ENCODE measurements around the gene SPEG.
"Not testable (repeated sequence)": the region's sequence is repeated elsewhere in the genome, so short reads cannot be mapped to it uniquely, and the experiment has no call there.

Gene SPEG

DNA sequence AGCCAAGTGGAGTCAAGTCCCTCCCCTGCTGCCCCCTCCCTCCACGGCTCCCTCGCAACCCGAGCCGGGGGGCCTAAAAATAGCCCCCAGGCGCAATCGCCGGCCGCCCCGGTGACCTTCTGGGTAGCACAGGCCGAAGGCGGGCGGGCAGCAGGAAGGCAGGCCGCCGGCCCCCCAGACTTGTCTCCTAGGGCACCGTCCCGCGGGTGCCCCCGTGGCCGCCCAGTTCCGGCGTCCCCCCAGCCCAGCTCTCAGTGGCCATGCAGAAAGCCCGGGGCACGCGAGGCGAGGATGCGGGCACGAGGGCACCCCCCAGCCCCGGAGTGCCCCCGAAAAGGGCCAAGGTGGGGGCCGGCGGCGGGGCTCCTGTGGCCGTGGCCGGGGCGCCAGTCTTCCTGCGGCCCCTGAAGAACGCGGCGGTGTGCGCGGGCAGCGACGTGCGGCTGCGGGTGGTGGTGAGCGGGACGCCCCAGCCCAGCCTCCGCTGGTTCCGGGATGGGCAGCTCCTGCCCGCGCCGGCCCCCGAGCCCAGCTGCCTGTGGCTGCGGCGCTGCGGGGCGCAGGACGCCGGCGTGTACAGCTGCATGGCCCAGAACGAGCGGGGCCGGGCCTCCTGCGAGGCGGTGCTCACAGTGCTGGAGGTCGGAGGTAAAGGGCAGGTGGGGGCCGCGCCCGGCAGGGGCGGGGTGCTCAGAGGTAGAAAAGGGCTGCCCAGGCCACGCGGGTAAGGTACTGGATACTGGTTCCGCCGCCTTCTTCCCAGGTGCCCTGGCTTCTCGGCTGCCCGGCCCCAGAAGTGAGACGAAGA, at the start of gene SPEG:
Gene SPEG (plus strand): TSS at position 126 of the 808 bp plus-strand sequence. CDS start 135 bp downstream, at position 261.
- peak; percentile 45 for DNase-seq

DNA sequence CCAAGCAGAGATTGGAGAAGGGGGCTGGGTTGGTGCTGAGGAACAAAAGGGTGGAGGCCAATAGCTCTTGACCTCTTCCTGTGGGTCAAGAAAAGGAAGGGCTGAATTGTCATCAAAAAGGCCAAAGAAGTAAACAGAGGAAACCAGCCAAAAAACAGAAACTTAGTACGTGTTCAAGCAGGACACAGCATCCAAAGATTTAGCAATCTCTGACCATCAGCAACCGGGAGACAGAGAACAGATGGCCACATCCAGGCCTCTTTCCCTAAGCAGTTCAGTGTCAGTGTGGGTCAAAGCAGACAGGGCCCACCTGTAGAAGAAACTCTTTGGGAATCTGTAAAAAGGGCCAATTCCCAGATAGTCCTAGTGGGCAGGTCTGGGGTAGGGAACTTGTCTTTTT, 49.8 kb upstream of the SPEG start:
- DNase-seq: no peak

DNA sequence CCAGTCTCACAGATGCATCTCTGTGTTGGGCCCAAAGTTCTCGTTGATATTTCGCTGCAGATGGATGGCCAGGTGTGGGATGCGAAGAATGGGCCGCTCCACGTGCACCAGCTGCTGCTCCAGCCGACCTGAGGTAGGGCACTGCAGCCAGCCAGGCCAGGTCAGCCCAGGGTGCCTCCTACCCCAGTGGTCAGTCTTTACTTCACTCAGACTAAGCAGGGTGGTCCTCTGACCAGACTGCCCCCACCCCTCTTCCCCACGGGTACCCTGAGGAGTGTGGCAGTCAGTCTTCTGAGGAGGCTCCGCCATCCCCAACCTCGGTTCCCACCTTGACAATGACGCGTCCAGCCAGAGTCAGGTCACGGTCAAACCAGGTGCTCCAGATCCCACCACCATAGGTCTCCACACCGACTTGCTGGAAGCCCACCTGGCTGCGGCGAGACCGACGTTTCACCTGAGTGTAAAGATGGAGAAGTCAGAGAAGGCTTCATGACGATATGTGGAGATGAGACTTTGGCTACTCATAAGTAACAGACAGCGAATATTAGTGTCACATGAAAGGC, 48.6 kb upstream of the SPEG start:
- no peak for DNase-seq

DNA sequence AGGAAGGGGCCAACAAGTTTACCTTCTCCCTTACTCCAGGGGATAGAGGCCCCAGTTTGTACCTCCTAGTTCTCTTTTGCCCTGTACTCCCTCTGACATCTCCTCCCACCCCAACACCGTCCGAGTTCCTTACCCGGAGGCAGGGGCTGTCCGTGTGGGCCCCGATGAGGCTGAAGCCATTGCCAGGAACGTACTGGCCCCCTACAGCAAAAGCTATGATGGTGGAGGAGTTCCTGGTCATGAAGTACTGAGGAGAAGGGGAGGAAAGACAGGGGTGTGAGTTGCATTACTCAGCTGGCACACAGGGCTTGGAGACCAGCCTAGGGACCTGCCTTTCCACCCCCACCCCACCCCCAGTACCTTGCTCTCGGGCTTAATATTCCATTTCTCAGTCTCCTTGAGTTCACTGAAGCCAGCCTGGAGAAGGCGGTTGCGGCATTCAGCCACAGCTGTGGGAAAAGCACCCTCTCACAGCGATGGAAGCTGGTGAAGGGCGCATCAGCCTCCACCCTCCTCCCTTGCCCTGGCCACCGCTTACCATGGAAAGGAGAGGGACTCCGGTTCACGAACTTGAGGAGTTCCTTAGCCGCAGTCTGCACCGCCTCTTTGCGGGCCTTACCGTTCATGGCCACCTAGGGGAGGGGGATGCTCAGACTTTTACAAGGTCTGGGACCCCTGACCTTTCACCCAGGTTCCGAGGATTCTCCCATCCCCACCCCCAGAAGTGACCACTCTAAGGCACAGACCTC, 47.9 kb upstream of the SPEG start:
- DNase-seq: no peak

DNA sequence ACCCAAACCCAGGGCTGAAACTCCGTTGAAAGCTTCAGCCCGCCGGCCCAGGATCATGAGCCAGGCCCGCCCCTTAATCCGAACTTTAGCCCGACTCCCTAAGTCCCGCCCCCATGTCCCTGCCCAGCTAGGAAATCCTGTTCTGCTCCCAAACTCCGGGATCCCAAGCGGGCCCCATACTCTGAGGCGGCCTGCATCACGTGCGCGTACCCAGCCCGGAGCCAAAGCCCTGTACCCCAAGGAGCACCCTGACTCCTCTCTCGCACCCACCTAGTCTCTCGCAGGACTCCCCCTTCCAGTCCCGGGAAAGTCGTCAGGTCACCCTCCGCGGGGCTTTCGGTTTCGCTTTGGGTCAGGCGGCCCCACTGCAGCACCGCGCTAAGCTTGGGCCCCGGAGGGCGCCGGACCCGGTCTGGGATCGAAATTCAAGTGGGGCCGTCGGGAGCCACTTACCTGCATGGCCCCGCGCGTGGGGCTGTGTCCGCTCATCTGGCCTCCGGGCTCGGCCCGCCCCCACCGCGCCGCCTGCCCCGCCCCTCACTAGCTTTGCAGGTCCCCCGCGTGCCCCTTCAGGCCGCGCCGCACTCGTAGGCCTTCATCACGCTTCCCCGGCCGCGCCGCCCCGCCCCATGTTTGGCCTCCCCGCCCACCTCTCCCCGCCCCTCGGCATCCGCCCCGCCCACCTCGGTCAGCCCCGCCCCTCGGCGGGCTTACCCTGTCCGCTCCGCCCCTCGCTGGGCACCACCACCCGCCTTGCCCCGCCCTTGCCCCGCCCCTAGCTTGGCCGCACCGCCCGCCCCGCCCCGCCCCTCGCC, 47.1 kb upstream of the SPEG start, which contains the start of gene DNPEP:
Gene DNPEP (minus strand): TSS at position 607 of the 815 bp plus-strand sequence. CDS start 118 bp downstream, at position 489.
- peak; percentile 94 for DNase-seq

DNA sequence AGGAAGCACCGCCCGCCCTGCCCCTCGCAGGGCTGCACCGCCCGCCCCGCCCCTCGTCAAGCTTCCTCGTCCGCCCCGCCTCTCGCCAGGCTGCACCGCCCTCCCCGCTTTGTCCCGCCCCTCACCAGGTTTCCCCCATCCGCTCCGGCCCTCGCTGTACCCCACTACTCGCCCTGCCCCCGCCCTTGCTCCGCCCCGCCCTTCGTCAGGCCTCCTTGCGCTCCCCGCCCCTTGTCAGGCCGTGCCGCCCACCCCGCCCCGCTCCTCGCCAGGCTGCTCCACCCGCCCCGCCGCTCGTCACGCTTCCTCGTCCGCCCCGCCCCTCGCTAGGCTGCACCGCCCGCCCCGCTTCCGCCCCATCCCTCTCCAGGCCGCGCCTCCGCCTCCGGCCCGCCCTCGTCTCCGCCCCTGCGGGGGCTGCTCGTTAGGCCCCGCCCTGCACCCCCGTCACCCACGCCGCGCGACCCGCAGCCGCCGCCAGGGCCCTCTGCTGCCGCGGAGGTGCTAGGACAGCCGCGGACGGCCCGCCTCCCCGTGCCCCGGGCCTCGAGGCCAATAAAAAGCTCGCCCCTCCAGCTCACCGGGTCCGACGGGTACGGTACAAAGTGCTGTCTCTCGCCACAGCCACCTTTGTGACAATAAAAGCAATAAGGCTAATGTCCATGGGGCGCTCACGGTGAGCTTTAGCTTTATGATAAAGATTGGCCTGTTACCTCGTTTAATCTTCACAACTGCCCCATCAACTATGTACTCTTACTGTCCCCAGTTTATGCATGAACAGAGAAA, 46.3 kb upstream of the SPEG start:
- DNase-seq: peak; percentile 96

DNA sequence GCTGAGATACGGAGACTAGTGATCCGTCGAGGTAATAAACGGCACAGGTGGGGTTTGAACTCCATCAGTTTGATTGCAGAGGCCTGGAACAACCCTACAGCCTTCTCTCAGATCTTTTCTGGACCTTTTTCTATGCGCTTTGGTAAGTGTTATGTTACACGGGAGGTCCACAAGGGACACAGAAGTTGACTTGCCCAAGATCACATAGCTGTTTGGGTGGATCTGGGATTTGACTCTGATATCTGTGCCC, 45.8 kb upstream of the SPEG start:
- no peak for DNase-seq

DNA sequence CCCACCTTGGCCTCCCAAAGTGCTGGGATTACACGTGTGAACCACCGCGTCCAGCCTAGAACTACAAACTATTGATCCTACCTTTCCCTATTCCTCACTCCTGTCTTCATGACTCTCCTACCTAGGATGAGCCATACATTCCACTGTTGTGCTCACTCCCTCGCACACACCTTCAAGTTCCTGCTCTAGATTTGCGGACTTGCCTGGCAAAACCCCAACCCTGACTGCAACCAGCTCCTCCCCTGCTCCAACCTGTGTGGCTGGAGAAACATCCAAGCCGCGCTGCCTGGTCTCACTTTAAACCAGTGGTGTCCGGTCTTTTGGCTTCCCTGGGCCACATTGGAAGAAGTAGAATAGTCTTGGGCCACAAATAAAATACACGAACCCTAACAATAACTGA, 41.9 kb upstream of the SPEG start:
- DNase-seq: no peak

DNA sequence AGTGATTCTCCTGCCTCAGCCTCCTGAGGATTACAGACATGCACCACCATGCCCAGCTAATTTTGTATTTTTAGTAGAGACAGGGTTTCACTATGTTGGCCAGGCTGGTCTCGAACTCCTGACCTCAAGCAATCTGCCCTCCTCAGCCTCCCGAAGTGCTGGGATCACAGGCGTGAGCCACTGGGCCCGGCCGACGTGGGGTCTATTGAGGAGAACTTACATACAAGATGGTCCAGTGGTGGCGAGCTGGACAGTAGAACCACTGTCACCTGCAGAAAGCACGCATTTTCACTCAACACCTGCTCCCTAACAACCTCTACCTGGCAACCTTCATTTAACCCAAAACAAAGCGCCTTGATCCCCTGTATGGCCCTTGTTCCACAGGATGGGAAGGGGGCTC, 39.6 kb upstream of the SPEG start:
- not testable (repeated sequence) for DNase-seq

DNA sequence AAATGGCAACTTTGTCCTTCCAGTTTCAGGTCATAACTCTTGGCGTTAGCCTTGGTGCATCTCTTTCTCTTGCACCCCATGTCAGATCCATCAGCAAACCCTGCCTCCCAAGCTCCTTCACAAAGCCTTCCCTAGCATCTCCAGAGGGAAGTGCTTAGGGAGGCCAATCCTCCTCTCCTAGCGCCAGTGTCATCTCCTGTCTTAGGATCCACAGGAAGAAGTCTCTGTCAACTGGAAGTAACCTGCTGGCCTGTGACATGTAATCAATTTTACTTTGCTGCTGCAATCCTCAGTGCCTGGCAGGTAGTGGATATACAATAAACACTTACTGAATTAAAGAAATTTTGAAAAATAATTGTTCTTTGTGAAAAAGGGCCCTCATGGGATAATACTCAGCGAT, 39.0 kb upstream of the SPEG start:
- no peak for DNase-seq

DNA sequence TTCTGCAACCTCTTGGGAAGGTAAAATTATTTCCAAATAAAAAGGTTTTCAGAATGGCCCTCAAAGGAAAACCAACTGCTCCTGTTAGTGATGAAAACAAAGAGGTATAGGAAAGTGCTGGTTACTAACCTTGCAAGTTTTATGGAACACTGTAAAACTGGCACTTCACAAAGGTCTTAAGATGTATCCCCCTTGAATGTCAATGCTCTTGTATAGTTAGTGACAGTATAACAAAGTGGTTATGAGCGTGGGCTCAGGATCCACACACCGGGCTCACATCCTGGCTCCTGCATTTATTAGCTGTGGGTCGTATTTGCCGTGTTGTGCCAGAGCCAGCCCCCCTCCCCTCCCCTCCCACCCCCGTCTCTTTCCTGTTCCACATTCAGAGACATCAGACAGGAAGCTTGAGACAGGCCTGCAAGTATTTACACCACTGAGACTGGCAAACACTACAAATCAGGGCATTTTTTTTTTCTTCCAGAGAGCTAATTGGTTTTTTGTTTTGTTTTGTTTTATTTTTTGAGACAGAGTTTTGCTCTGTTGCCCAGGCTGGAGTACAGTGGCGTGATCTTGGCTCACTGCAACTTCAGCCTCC, 37.7 kb upstream of the SPEG start:
- DNase-seq: peak; percentile 21

DNA sequence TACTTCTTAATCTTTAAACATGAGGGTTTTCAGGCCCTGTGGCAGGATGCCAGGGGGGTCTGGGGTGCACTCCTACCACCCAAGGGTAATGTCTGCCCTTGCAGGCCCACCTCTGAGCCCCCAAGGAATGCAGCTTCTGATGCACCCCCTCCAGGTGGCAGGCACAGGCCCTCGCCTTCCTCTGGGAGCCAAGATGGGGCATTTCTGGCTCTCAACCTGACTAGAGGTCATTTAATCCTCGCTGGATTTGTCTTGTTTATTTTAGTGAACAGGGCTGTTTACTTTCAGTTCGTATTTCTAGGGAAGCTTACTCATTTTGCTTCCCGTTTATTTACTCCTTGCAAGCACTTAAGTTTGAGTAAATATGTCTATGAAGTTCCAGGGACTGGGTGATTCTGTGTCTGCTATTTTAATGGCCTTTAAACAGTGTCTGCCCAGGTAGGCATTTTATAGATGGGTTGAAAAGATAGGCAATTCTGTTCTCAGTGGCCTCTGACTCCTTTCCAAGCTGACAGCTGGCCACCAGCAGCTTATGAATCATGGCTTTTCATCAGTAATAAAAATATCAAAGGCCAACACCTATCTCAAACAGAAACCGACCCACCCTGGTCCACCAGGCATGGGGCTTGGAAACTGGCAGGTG, 35.8 kb upstream of the SPEG start:
- DNase-seq: peak; percentile 94

DNA sequence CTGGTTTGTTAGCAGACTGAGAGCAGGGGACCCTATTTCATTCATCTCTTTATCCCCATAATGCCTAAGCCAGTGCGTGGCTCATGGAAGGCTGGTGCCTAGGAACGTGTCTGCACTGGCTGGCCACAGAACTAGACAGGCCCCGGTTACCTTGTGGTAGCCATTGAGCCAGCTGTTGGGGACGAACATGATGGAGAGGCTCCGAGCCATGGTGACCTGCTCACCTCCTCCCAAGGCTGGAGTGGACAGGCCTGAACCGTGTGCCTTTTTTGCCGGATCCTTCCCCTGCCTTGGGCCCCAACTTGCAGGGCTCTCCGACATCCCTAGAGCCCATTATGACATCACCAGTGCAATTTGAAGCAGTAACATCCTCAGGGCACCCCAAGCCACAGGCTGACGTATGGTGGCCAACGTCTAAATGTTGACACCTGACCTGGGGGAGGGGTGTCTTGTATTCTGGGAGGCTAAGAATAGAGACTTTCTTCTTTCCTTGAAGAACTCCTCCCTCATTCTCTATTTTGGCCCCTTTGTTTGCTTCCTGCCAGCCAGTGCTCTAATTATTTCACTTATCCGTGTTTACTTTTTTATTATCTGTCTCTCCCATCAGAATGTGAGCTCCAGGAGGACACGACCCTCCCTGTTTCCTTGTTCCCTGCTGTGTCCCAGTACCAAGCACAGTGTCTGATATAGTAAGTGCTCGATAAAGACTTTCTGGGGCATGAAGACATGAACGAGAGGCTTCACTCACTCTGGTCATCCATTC, 34.7 kb upstream of the SPEG start:
- DNase-seq: peak; percentile 93

DNA sequence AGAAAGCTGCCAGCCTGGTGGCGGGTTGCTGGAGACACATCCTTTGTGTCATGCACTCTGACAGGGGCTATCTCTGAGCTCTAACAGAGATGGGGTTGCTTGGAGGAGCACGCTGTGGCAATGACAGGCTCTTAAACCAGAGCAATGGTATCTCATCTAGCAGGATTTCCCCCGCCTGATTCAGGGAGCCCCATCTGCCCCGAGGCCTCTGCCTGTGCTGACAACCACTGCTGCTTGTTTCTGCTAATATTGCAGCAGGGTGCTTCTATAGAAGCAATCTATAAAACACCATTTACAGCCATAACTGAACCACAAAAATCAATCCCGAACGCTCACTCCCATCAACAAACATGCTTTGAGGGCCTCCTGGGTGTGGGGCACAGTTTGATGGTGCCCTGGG, 34.1 kb upstream of the SPEG start:
- peak; percentile 79 for DNase-seq

DNA sequence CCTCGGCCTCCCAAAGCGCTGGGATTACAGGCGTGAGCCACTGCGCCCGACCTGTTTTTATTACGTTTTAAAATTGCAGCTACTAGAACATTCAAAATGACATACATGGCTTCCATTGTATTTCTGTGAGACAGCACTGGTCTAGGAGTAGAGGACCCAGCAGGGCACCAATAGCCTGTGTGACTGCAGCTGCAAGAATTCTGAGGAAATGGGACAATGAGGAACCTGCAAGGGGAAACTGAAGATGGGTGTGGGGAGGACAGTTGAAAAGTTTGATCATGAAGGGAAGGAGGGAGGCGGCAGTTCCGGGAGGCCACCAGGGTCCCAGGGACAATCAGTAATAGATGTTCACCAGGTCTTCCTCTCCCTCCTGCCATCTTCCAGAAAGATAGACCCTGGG, 33.0 kb upstream of the SPEG start:
- peak; percentile 7 for DNase-seq

DNA sequence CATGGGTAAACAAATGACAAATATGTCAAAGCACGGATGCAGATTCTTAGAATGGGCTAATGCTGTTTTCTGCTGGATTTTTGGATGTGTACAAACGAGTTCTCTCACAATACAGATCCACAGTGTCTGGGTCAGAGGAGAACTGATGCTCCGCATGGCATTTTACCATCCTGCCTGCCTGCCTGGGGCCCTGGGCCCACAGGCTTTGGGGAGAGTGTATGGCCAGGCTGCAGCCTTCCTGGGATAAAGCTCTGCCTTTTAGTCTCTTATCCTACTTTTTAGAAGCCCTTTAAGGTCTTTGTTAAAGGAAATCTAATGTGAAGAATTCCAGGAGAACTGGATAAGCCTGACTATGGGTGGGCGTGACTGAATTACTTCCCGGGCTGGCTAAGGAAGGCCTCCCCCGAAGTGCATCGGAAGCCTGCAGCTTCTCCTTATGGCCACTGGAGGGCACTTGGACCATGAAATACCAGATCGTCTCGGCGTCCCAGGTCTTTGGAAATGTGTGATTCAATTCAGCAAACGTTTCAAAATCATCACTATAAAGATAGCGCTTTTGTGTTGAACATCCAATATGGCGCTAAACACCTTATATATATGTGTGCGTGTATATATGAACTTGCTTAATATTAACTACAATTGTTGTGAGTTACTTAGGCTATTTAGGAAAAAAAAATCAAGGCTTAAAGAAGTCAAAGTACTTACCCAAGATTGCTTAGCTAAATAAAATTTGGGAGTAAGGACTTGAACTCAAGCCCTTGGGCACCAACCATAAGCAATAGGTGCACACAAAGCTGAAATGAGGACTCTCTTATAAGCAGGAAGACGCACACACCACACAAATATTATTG, 31.8 kb upstream of the SPEG start:
- peak; percentile 84 for DNase-seq

DNA sequence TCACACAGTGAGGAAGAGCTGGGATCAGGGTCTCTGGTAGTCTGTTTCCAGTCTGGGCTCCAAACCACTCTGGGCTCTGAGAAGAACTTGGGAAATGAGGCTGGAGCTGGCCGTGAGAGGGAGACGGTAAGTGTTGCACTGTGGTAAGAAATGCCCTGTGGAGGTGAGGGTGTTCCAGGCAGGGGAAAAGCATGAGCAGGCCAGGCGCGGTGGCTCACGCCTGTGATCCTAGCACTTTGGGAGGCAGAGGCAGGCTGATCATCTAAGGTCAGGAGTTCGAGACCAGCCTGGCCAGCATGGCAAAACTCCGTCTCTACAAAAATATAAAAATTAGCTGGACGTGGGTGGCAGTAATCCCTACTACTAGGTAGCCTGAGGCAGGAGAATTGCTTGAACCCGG, 30.8 kb upstream of the SPEG start:
- no peak for DNase-seq

DNA sequence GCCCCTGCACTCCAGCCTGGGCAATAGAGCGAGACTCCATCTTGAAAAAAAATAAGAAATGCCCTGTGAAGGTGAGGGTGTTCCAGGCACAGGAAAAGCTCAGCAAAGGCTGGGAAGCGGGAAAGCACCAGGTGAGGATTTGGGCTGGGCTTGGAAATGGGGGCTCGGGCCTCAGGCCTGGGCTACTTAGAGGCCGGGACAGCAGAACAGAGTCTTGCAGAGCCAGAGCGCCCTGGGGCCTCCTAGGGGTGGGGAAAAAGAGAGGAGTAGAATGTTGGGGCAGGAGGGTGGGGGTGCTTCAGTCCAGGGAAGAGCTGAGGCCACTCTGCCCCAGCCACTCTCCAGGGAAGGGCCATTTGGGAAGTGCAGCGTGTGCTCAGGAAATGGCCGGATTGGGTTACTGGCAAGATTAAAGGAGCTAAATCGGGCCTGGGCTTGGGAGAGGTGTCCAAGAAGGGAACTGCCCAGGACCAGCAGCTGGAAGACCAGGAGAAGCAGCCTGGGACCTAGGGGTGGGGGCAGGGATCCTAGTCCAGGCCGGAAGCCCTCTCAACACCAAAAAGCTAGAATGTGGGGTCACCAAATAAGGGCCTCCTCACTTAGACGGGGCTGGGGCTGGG, 30.2 kb upstream of the SPEG start:
- DNase-seq: no peak

DNA sequence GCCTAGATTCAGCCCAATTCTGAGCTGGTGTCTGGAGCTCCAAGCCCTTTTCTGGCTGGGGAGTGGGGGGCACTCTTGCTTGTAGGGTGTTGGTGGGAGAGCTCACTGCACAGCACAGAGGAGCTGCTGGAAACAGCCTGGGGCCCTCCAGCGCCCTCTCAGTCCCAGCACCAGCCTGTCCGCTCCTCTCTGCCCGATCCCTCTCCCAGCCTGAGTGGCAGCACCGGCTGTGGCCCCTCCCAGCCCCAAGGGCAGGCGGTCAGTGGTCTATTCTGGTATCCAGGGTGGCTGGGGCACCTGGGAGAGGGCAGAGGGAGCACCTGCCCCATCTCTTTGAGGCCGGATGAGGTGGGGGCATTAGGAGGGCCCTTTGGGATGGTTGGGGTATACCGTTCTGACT, 29.7 kb upstream of the SPEG start:
- no peak for DNase-seq
